ENCODE measurements around the gene LENG8.
A peak's percentile ranks its signal among the peaks of the same experiment; 100 is the strongest.
"Not testable (repeated sequence)": the region's sequence is repeated elsewhere in the genome, so short reads cannot be mapped to it uniquely, and the experiment has no call there.

Gene LENG8

GRCh38 chr19:54460230-54461005 lies 11.4 kb downstream of the LENG8 start:
- no peak for DNase-seq (ENCODE audit: low read depth in 2 of 3, low spot score in 2 of 3)

GRCh38 chr19:54461210-54461609 lies 12.2 kb downstream of the LENG8 start:
- DNase-seq (ENCODE audit: low read depth in 2 of 3, low spot score in 2 of 3), result no peak

DNA sequence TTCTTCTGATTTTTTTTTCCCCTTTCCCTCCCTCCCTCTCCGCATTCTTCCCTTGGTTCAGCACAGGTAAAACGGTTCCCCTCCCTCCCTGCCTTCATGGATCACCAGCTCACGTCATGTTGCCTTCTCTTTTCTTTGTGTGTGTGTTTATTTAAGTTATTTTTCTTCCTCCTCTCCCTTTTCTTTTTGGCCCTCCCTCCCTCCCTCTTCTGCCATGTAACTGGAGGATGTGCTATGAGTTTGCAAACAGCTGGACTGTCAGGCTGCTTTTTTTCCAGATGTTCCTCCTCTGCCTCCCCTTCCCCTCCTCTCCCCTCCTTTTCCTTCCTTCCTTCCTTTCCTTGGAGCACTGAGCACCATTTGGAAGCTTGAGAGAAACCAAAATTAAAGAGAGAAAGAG lies 12.6 kb downstream of the LENG8 start:
- no peak for DNase-seq (ENCODE audit: low read depth in 2 of 3, low spot score in 2 of 3)

GRCh38 chr19:54462047-54462654 lies 13.2 kb downstream of the LENG8 start:
- DNase-seq (ENCODE audit: low read depth in 2 of 3, low spot score in 2 of 3), result no peak

DNA sequence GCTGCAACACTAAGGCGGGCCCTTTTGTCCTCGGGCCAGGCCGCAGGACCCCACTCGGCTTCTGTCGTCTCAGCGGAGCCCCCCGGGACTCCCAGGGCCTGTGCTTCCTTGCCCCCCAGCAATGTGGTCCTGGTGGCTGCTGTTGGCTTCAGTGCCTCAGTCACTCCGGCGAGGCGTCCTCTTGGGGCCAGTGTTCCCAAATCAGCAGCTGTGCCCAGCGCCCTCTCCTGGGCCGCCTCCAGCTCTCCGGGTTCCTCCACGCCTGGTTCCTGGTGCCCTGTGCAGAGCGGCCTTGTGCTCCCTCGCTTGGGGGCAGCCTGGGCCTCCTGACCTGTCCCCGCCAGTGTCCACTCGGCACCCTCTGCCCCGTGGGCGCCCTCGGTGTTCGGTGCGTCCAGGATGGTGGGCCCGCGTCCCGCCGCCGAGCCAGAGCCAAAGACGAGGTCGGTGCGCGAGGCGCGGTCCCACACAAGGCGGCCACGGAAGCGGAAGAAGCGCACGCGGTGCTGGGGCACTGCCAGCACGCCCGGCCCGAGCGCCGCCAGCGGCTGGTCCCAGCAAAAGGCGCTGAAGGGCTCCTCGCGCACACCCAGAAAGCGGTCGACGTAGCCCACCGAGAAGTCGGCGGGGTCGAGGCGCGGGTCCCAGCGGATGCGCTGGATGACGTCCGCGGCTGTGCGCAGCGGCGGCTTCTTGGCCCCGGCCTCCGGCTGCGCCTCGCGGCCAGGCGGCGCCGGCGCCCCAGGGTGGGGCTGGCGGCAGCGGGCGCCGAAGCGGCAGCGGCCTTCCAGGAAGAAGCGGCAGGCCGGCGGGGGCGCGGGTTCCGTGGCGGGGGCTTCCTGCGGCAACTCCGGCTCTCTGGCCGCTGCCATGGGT lies 13.9 kb downstream of the LENG8 start:
- DNase-seq (ENCODE audit: low read depth in 2 of 3, low spot score in 2 of 3), result peak; percentile 23 to 46 (median 45)

DNA sequence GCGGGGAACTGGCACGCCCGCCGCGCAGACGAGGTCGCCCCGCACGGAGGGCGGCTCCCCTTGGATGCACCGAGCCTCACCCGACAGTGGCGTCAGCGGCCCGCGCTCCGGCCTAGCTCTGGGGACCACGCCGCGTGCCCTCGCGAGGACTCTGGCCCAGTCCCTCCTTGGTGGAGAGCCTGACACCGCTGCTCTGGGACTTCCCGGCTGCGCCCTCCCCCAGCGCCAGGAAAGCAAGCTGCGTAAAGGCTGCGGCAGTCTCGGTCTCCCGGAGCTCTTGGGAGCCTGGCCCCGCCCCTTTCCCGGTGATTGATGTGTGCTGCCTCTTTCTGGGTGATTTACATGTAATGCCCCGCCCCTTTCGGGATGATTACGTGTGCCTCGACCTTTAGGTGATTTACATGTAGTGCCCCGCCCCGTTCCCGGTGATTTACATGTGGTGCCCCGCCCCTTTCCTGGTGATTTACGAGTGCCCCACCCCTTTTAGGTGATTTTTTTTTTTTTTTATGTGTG lies 14.6 kb downstream of the LENG8 start, which contains the start of gene LENG9:
TSS of gene LENG9 (minus strand) at position 248 of the 513 bp plus-strand sequence. CDS start 252 bp downstream, outside the sequence.
- DNase-seq (ENCODE audit: low read depth in 2 of 3, low spot score in 2 of 3), result peak; percentile 79 to 93 (median 84)

DNA sequence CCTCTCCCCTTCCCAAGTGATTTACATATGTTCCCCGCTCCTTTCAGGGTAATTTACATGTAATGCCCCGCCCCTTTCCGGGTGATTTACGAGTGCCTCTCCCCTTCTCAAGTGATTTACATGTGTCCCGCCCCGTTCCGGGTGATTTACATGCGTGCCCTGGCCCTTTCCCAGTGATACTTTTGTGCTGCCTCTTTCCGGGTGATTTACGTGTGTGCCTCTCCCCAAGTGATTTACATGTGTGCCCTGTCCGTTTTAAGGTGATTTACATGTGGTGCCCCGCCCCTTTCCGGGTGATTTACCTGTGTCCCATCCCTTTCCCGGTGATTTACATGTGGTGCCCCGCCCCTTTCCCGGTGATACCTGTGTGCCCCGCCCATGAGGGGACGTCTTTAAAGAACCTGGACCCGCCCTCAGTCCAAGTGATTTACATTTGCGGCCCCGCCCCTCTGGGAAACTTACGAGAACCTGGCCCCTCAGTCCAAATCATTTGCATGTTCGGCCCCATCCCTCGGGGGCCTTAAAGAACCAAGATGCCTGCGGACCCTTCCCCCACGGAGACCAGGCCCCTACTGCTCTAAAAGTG lies 15.1 kb downstream of the LENG8 start:
- peak; percentile 60 to 70 (median 64) for DNase-seq (ENCODE audit: low read depth in 2 of 3, low spot score in 2 of 3)

DNA sequence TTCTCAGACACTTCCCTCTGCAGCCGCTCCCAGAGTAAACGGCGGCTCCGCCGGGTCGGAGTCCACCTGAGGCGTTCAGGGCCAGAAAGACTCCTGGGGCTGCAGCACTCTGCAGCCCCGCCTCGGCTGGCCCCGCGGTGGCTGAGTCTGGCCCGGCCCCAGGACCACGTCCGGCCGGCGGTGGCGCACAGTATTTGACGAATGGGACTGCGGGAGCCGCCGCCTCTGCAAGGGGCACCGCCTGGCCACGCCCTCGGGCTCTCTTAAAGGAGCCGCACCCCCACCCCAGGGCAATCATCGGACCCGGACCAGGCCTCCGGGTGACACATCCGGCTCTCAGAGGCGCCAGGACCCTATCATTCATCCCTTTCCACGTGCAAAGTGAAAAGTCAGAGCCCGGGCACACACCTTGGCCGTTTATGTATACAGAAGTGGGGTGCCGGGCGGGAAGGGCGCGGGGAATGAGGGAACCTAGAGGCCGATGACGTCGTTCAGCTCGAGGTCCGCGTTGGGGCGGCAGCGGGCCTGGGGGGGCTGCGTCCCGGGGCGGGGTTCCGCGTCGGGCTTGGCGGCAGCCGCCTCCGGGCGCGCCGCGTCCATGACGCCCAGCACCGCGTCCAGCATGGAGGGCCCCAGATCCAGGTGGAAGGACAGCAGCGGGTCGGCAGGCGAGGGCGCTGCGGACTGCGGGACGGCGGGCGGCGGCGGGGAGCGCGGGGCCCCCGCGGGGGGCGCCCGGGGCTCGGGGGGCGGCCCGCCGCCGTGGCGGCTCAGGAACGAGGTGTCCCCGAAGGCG lies 15.8 kb downstream of the LENG8 start:
- peak; percentile 51 to 70 (median 64) for DNase-seq (ENCODE audit: low read depth in 2 of 3, low spot score in 2 of 3)

DNA sequence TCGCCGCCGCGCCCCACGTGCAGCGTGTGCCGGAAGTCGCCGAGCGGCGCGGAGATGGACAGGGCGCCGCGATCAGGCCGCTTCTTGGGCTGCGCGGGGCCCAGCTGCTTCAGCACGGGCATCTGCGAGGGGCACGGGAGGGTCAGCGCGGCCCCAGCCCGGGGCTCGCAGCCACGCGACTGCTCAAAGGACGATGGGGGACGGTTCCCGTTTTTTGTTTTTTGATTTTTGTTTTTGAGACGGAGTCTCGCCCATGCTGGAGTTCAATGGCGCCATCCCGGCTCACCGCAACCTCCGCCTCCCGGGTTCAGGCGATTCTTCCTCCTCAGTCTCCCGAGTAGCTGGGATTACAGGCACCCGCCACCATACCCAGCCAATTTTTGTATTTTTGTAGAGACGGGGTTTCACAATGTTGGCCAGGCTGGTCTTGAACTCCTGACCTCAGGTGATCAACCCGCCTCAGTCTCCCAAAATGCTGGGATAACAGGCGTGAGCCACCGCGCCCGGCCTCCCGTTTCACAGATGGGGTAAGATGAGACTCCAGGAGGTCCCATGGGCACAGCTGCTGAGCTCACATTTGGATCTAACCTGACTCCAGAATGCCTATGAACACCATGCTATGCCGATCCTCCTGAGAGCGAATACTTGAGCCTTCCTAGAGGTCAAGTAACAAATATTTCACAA lies 16.6 kb downstream of the LENG8 start:
- no peak for DNase-seq (ENCODE audit: low read depth in 2 of 3, low spot score in 2 of 3)

GRCh38 chr19:54466110-54466480 lies 17.1 kb downstream of the LENG8 start:
- not testable (repeated sequence) for DNase-seq (ENCODE audit: low read depth in 2 of 3, low spot score in 2 of 3)

DNA sequence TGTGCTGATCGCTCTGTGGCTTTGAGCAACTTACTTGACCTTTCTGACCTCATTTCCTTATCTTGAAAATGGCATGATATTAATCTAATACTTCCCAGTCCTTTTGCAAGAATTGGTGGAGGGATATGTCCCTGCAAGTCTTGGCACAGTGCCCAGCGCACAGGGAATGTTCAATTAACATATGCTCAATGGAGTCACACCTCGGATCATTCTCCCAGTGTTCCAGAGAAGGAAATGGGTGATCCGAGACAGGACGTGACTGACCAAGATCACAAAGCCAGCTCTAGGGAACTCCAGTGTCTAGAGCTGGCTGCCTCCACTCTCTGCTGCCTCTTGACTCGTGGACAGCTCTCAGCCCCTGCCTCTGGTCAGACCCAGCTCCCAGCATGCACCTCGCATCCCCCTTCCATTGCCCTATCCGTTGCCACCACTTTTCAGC lies 20.5 kb downstream of the LENG8 start:
- DNase-seq (ENCODE audit: low read depth in 2 of 3, low spot score in 2 of 3), result no peak

GRCh38 chr19:54470276-54470887 lies 21.4 kb downstream of the LENG8 start:
- DNase-seq (ENCODE audit: low read depth in 2 of 3, low spot score in 2 of 3), result no peak

- DNase-seq (ENCODE audit: low read depth in 2 of 3, low spot score in 2 of 3), result no peak
These were observed 22.2 kb downstream of the LENG8 start for GRCh38 chr19:54470991-54471782.

- no peak for DNase-seq (ENCODE audit: low read depth in 2 of 3, low spot score in 2 of 3)
These were observed 24.3 kb downstream of the LENG8 start, which contains the start of gene CDC42EP5 for GRCh38 chr19:54473071-54473891. CDC42EP5 (minus strand) TSS chr19:54473296; CDS start chr19:54465547, 7,749 bp downstream.

- DNase-seq (ENCODE audit: low read depth in 2 of 3, low spot score in 2 of 3), result no peak
These were observed 24.9 kb downstream of the LENG8 start for GRCh38 chr19:54473892-54474372.

- DNase-seq (ENCODE audit: low read depth in 2 of 3, low spot score in 2 of 3), result no peak
These were observed 26.7 kb downstream of the LENG8 start for GRCh38 chr19:54475706-54476105.

- no peak for DNase-seq (ENCODE audit: low read depth in 2 of 3, low spot score in 2 of 3)
These were observed 28.7 kb downstream of the LENG8 start for GRCh38 chr19:54477650-54478049.
